Measurements from ENCODE around the gene C15orf40.
"Not testable (repeated sequence)": the region's sequence is repeated elsewhere in the genome, so short reads cannot be mapped to it uniquely, and the experiment has no call there.

C15orf40 gene

DNA sequence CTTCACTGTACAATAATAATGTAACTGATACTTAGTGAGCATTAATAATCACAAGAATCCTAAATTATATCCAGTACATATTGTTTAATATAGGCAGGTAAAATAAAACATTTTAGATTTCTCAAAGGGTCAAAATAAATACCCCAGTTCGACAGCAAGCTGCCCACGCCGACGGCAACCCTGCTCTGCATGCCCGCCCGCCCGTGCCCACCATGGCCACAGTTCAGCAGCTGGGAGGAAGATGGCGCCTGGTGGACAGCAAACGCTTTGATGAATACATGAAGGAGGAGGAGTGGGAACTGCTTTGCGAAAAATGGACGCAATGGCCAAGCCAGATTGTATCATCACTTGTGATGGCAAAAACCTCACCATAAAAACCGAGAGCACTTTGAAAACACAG, 32.7 kb upstream of the C15orf40 start:
- DNase-seq: no peak
- Histone ChIP-seq H3K9me3 (ENCODE audit: severe bottlenecking) (no peaks in the 10 kb centered on the region), H3K36me3 (peaks cover 51% of the 10 kb centered on the region), H3K27me3 (ENCODE audit: insufficient read depth, low read depth, severe bottlenecking) (no peaks in the 10 kb centered on the region), H3K4me3 (ENCODE audit: low read depth, low read length) (no peak overlapping the region), H3K27ac (no peak overlapping the region)
- TF ChIP-seq, protein P1, sequence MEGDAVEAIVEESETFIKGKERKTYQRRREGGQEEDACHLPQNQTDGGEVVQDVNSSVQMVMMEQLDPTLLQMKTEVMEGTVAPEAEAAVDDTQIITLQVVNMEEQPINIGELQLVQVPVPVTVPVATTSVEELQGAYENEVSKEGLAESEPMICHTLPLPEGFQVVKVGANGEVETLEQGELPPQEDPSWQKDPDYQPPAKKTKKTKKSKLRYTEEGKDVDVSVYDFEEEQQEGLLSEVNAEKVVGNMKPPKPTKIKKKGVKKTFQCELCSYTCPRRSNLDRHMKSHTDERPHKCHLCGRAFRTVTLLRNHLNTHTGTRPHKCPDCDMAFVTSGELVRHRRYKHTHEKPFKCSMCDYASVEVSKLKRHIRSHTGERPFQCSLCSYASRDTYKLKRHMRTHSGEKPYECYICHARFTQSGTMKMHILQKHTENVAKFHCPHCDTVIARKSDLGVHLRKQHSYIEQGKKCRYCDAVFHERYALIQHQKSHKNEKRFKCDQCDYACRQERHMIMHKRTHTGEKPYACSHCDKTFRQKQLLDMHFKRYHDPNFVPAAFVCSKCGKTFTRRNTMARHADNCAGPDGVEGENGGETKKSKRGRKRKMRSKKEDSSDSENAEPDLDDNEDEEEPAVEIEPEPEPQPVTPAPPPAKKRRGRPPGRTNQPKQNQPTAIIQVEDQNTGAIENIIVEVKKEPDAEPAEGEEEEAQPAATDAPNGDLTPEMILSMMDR (IDR thresholded peaks at IDR 0.05; ENCODE audit: low read depth, low read length): no peak

DNA sequence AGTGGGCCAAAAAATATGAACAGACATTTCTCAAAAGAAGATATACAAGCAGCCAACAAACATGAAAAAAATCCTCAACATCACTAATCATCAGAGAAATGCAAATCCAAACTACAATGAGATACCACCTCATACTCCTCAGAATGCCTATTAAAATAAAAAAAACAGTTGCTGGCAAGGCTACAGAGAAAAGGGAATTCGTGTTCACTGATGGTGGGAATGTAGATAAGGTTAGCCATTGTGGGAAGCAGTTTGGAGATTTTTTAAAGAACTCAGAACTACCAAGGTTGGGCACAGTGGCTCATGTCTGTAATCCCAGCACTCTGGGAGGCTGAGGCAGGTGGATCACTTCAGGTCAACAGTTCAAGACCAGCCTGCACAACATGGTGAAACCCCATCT, 27.8 kb upstream of the C15orf40 start:
- Histone ChIP-seq H3K36me3 (peaks cover 28% of the 10 kb centered on the region), H3K9me3 (ENCODE audit: severe bottlenecking) (no peaks in the 10 kb centered on the region), H3K27me3 (ENCODE audit: insufficient read depth, low read depth, severe bottlenecking) (no peaks in the 10 kb centered on the region), H3K4me3 (ENCODE audit: low read depth, low read length) (no peak overlapping the region), H3K27ac (no peak overlapping the region)
- no peak for DNase-seq
- TF ChIP-seq, protein P1 (IDR thresholded peaks at IDR 0.05; ENCODE audit: low read depth, low read length): no peak

DNA sequence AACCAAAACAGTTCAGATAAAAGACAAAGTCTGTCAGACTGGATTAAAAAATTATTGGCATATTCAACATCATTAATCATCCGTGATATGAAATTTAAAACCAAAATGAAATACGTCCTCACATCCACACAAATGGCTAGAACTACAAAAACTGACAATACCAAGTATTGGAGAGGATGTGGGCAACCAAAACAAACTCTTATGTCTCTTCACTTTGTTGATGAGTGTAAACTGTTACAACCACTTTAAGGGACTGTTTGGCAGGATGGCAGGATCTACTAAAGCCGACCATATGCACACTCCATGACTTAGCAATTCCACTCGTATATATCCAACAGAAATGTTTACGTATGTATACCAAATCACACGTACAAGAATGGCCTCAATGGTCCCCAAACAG, 24.8 kb upstream of the C15orf40 start:
- no peak for DNase-seq
- H3K9me3 ChIP-seq (ENCODE audit: severe bottlenecking): no peaks in the 10 kb centered on the region
- no peaks in the 10 kb centered on the region for H3K27me3 ChIP-seq (ENCODE audit: insufficient read depth, low read depth, severe bottlenecking)
- H3K27ac ChIP-seq: no peak overlapping the region
- TF ChIP-seq, protein P1 (IDR thresholded peaks at IDR 0.05; ENCODE audit: low read depth, low read length): no peak
- peaks cover 29% of the 10 kb centered on the region for H3K36me3 ChIP-seq
- no peak overlapping the region for H3K4me3 ChIP-seq (ENCODE audit: low read depth, low read length)

DNA sequence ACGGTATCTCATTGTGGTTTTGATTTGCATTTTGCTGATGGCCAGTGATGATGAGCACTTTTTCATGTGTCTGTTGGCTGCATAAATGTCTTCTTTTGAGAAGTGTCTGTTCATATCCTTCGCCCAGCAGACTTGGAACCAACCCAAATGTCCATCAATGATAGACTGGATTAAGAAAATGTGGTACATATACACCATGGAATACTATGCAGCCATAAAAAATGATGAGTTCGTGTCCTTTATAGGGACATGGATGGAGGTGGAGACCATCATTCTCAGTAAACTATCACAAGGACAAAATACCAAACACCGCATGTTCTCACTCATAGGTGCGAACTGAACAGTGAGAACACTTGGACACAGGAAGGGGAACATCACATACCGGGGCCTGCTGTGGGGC, 19.8 kb upstream of the C15orf40 start:
- H3K9me3 ChIP-seq (ENCODE audit: severe bottlenecking); DNase-seq; H3K27ac ChIP-seq; H3K4me3 ChIP-seq (ENCODE audit: low read depth, low read length); H3K27me3 ChIP-seq (ENCODE audit: insufficient read depth, low read depth, severe bottlenecking): not testable (repeated sequence)
- peaks cover 52% of the 10 kb centered on the region for H3K36me3 ChIP-seq

DNA sequence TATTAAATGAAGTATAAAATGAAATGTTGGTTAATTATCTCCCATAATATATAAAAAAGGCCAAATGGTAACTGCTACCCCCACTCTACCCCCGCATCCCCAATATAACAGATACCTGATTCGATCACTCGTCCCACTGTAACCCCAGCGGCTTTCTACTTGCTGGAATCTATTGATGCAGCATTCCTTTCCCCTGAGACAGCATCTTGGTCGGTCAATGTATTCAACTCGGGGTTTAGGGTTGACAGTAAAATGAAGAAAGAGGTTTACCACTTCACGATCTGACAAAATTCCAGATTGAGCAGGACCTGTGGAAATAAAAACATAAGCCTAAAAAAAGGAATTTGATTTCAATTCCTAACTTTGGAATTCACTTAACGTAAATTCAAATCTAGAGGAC, 18.6 kb upstream of the C15orf40 start:
- Histone ChIP-seq H3K36me3 (peaks cover 55% of the 10 kb centered on the region), H3K4me3 (ENCODE audit: low read depth, low read length) (no peak overlapping the region), H3K27ac (no peak overlapping the region), H3K27me3 (ENCODE audit: insufficient read depth, low read depth, severe bottlenecking) (no peaks in the 10 kb centered on the region), H3K9me3 (ENCODE audit: severe bottlenecking) (no peaks in the 10 kb centered on the region)
- TF ChIP-seq, protein P1 (IDR thresholded peaks at IDR 0.05; ENCODE audit: low read depth, low read length): no peak
- no peak for DNase-seq

DNA sequence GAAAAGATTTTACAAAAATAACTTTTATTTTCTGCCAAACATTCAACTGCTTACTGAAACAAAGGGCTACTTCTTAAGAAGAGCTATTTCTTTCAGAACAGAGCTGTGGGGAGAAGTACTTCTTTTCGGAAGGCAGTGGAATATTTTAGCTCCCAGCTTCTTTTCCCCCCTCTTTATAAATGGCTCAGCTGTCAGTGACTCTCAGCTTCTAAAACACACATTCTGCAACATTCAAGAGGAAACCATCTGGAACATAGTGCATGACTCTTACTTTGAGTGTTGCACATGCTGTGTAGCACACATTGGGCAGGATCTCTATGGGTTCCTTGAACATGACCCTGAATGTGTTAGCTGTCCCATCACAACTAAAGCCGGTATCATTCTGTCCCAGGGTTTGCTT, 7.0 kb upstream of the C15orf40 start:
- H3K27me3 ChIP-seq (ENCODE audit: insufficient read depth, low read depth, severe bottlenecking): no peaks in the 10 kb centered on the region
- no peak for DNase-seq
- TF ChIP-seq, protein P1 (IDR thresholded peaks at IDR 0.05; ENCODE audit: low read depth, low read length): no peak
- H3K36me3 ChIP-seq: peaks cover 41% of the 10 kb centered on the region
- H3K9me3 ChIP-seq (ENCODE audit: severe bottlenecking): no peaks in the 10 kb centered on the region
- no peak overlapping the region for H3K4me3 ChIP-seq (ENCODE audit: low read depth, low read length)
- no peak overlapping the region for H3K27ac ChIP-seq
